GM12878 (cell line): Measurements from ENCODE around the gene NOTCH4. TPM values are rescaled to one million over a fixed set of nuclear protein-coding genes. Genes with fewer than 3 reads are reported as not detected.
A peak's percentile ranks its signal among the peaks of the same experiment; 100 is the strongest.

Experiments used
- CHD1 ChIP-seq: IDR thresholded peaks from 2 replicates; pipeline ENCODE4 v1.6.1; 2012; ENCODE audit warnings: low read depth, low read length, improper control_type of control experiment
- CREM ChIP-seq: IDR thresholded peaks from 2 replicates; pipeline ENCODE4 v1.6.1; 2014; ENCODE audit warnings: antibody characterized with exemption, low read depth
- DPF2 ChIP-seq: fragments of 450-650 bp; IDR thresholded peaks from 2 replicates; pipeline ENCODE4 v1.6.1; 2017; ENCODE audit warnings: mild to moderate bottlenecking
- EZH2 ChIP-seq: IDR thresholded peaks from 2 replicates; pipeline ENCODE4 v1.6.1; 2012; ENCODE audit warnings: low read depth, mild to moderate bottlenecking, control low read depth, inconsistent platforms, low read length, borderline replicate concordance; ENCODE audit not compliant: control insufficient read depth
- FOXM1 ChIP-seq: IDR thresholded peaks from 2 replicates; pipeline ENCODE4 v1.6.1; 2012; ENCODE audit warnings: low read depth, mild to moderate bottlenecking, inconsistent platforms, low read length, moderate library complexity
- HDGF ChIP-seq: fragments of 450-650 bp; IDR thresholded peaks from 2 replicates; pipeline ENCODE4 v1.6.1; 2016; ENCODE audit warnings: antibody characterized with exemption
- IKZF1 ChIP-seq: fragments of 450-650 bp; conservative IDR thresholded peaks from 2 replicates; pipeline ENCODE4 v1.6.1; 2017; ENCODE audit warnings: antibody characterized with exemption, mild to moderate bottlenecking
- IRF4 ChIP-seq: IDR thresholded peaks from 2 replicates; pipeline ENCODE4 v1.6.1; 2011; ENCODE audit warnings: low read depth, low read length
- MAX ChIP-seq: IDR thresholded peaks from 2 replicates; pipeline ENCODE4 v1.6.1; 2012; ENCODE audit warnings: low read depth, low read length, improper control_type of control experiment
- MEF2B ChIP-seq: fragments of 450-650 bp; IDR thresholded peaks from 2 replicates; pipeline ENCODE4 v1.6.1; 2018; ENCODE audit warnings: mild to moderate bottlenecking, moderate library complexity; ENCODE audit not compliant: partially characterized antibody, poor library complexity, severe bottlenecking
- PAX5 ChIP-seq: IDR thresholded peaks from 2 replicates; pipeline ENCODE4 v1.6.1; 2011; ENCODE audit warnings: low read depth, low read length, borderline replicate concordance
- POLR2A ChIP-seq: IDR thresholded peaks from 2 replicates; pipeline ENCODE4 v1.6.1; 2011; ENCODE audit warnings: low read depth, mild to moderate bottlenecking, low read length
- POLR2AphosphoS5 ChIP-seq: IDR thresholded peaks from 2 replicates; pipeline ENCODE4 v1.6.1; 2011; ENCODE audit warnings: mild to moderate bottlenecking, low read length, inconsistent platforms
- RAD51 ChIP-seq: fragments of 450-650 bp; IDR thresholded peaks from 2 replicates; pipeline ENCODE4 v1.6.1; 2016; ENCODE audit warnings: moderate library complexity, mild to moderate bottlenecking, inconsistent platforms
- RELA ChIP-seq: fragments of 450-650 bp; IDR thresholded peaks from 2 replicates; pipeline ENCODE4 v1.8.0; 2014; ENCODE audit warnings: borderline replicate concordance; ENCODE audit not compliant: partially characterized antibody
- RFX5 ChIP-seq: IDR thresholded peaks from 2 replicates; pipeline ENCODE4 v1.6.1; 2011; ENCODE audit warnings: low read depth, low read length, improper control_type of control experiment
- SMC3 ChIP-seq: IDR thresholded peaks from 2 replicates; pipeline ENCODE4 v1.6.1; 2011; ENCODE audit warnings: low read length, improper control_type of control experiment, borderline replicate concordance
- YBX1 ChIP-seq: fragments of 450-650 bp; IDR thresholded peaks from 2 replicates; pipeline ENCODE4 v1.6.1; 2016; ENCODE audit warnings: antibody characterized with exemption
- ZBTB11 ChIP-seq: fragments of 450-650 bp; formaldehyde crosslinking; IDR thresholded peaks from 2 replicates; pipeline ENCODE4 v1.5.0; 2022; ENCODE audit warnings: mild to moderate bottlenecking, missing genetic modification characterization
- ZNF24 ChIP-seq: fragments of 450-650 bp; IDR thresholded peaks from 2 replicates; pipeline ENCODE4 v1.6.1; 2017; ENCODE audit warnings: antibody characterized with exemption, mild to moderate bottlenecking
- ZNF384 ChIP-seq: IDR thresholded peaks from 2 replicates; pipeline ENCODE4 v1.6.1; 2012; ENCODE audit warnings: low read depth, mild to moderate bottlenecking, low read length, improper control_type of control experiment, borderline replicate concordance
- ZNF592 ChIP-seq: fragments of 450-650 bp; IDR thresholded peaks from 2 replicates; pipeline ENCODE4 v1.6.1; 2017; ENCODE audit warnings: mild to moderate bottlenecking, moderate library complexity
- polyA plus RNA-seq, 11 experiments: library from polyadenylated mRNA; depleted of rRNA in 4 of 11; unstranded in 6 of 11; stranded (reverse) in 5 of 11; fragments of >200 nt; fragmentation: Nextera tagmentation in 4 of 11; fragmentation: Illumina TruSeq in 1 of 11; extraction: Ambion mirVana in 4 of 11; extraction: Trizol in 1 of 11; gene quantifications; 1 replicate in 1 of 11; 2 replicates in 10 of 11; pipeline versions ENCODE4 v1.2.1 to v1.2.3, GENCODE V29; 2011 to 2016; ENCODE audit warnings: inconsistent platforms in 2 of 11, missing spikeins in 2 of 11, low read depth in 1 of 11
- total RNA-seq, 4 experiments: library from RNA; depleted of rRNA in 3 of 4; stranded (reverse); fragments of >200 nt in 3 of 4; fragmentation: Illumina TruSeq in 1 of 4; extraction: Trizol in 1 of 4; gene quantifications; 2 replicates each; pipeline versions ENCODE4 v1.2.1 to v1.2.3, GENCODE V29; 2013 to 2021

NOTCH4 gene
- total and polyA plus RNA-seq, 10 of the 15 experiments (the other 5 are each of a cell fraction or from before 2014, with no cell fraction given): 0.66 to 3.3 (median 1.4) TPM

- TF ChIP-seq ZBTB11 (CRISPR knock-in tag) (no peak), EZH2 (no peak), IRF4 (peak; percentile 33; the same call in 1 of the 2 replicates), RELA (peak; percentile 11), YBX1 (no peak), ZNF384 (no peak), RAD51 (no peak), ZNF24 (no peak), DPF2 (peak; percentile 94), MEF2B (peak; percentile 99), MAX (peak; percentile 41; the same call in 1 of the 2 replicates), CREM (peak; percentile 97), POLR2A (peak; percentile 93), SMC3 (peak; percentile 13; the same call in 1 of the 2 replicates), RFX5 (no peak; the same call in 1 of the 2 replicates), FOXM1 (no peak), POLR2AphosphoS5 (peak; percentile 87), HDGF (no peak; the same call in 1 of the 2 replicates), IKZF1 (peak; percentile 95), ZNF592 (no peak), PAX5 (peak; percentile 71; the same call in 1 of the 2 replicates), CHD1 (no peak)
Observed at GRCh38 chr6:32195902-32196681, 27.8 kb downstream of the NOTCH4 start (continued).
